NCI-H2227 treated with DMSO at 0.1 percent for 48 hours (cell line): ENCODE data around the gene POLR2J.

Experiments used
- DNase-seq: peaks from one replicate; lab custom pipeline; 2025; lab: John Stamatoyannopoulos, UW

The POLR2J gene

DNA sequence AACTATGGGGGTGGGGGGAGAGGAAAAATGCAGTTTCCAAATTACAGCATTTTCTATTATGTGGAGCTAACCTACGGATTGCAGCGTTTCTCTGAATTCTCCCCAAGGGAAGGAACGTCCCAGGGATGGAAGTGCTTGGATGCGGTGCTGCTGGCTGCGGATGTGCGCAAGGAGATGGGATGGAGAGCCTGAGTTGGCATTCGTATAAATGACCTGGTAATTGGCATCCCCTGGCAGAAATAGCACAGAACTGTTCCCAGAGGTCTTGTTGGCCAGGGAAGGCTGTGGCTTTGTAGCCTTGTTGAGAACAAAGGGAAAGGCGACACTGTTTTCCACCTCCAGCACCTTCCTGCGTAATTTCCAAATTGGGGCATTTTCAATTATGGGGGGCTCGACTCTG lies 42.6 kb downstream of the POLR2J start:
- no peak for DNase-seq

DNA sequence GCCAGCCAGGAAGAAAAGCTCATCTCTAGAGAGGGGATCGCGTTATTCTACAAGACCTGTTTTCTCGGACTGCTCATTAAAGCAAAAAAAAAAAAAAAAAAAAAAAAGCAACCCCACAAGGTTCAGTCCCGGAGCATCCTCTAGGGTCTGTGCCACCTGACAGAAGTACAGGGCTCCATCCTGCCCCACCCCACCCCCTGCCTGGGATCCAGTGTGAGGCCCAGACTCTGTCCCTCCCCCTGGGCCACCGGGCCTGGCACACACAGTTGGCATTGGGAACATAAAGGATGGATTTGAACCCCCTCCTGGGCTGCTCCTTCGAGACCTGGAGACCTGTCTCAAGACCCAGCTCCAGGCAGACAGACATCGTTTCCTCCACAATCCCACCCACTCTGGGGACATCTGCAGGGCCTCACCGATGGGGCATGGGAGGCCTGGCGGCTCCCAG lies 44.7 kb downstream of the POLR2J start:
- DNase-seq = peak; percentile 22

GRCh38 chr7:102433219-102434038 lies 45.3 kb downstream of the POLR2J start, which contains the start of gene ORAI2:
Gene ORAI2 (plus strand): TSS chr7:102433575. CDS start chr7:102438957, 5,382 bp downstream.
- DNase-seq = peak; percentile 45

DNA sequence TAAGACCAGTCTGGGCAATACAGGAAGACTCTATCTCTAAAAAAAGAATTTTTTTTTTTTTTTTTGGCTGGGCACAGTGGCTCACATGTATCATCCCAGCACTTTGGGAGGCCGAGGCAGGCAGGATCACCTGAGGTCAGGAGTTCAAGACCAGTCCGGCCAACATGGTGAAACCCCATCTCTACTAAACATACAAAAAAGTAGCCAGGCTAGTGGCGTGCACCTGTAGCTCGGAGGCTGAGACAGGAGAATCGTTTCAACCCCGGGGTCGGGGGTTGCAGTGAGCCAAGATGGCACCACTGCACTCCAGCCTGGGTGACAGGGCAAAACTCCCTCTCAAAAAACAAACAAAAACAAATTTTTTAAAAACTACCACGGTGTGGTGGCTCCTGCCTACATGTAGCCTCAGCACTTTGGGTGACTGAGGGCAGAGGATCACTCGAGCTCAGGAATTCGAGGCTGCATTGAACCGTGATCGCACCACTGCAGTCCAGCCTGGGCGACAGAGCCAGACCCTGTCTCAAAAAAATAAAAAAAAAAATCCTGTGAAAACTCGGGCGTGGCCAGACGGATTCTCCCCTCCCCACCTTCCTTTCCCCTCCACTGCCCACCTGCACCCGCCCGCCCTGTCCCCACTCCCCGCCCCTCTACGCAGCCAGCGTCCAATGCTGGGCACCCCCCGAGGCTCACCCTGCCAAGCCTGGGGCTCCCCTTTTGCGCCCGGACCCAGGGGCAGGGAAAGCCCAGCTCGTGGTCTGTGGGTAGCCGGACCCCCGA lies 46.1 kb downstream of the POLR2J start:
- peak; percentile 9 for DNase-seq

DNA sequence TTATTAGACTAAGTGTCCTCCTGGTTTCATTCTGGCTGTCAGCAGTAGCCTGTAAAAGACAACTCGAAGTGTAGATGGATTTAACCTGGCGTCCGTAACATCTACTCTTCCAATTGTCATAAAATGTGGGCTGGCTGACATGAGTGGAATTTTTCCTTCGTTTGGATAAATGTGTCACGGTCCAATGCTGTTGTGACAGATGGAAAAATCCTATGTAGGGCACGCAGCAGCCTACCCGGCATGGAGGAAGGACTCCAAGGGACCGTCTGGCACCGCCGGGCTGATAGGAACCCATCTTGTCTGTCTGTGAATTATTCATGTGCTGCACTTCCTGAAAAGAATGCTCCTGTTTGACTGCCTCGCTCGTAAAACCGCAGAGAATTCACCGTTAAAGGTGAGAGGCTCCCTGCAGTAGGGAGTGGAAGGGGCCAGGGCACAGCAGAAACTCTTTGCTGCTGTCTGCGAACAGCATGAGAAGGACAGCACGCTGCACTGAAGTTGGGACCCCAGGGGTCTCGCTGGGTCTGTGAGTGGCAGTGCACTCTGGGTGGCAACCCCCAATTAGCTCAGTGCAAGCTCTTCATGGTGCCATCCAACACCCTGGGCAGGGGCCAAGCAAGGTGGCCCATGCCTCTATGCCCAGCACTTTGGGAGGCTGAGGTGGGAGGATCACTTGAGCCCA lies 47.0 kb downstream of the POLR2J start:
- DNase-seq = no peak

- no peak for DNase-seq
Observed at GRCh38 chr7:102429141-102429899, 49.4 kb downstream of the POLR2J start.

GRCh38 chr7:102427019-102427405 lies 51.7 kb downstream of the POLR2J start:
- DNase-seq = no peak

GRCh38 chr7:102426268-102427018 lies 52.3 kb downstream of the POLR2J start:
- no peak for DNase-seq

- DNase-seq = no peak
Observed at GRCh38 chr7:102425639-102426267, 53.0 kb downstream of the POLR2J start.

DNA sequence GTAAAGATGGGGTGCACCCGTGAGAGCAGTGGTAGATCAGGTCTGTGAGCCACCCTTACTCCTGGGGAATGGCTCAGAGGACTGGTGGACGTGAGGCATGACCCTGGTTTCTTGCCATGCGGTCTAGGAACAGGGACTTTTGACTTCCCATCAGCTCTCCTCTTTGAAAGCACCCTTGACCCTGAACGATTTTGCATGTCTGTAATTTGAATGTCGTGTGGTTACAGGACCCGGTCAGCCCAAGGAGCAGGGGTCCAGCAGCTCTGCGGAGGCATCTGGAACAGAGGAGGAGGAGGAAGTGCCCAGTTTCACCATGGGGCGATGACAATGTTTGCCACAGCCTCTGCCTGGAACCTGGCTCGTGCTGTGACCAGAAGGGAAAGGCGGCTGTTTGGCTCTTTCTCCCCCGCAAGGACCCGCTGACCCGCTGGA lies 53.9 kb downstream of the POLR2J start:
- DNase-seq = no peak

DNA sequence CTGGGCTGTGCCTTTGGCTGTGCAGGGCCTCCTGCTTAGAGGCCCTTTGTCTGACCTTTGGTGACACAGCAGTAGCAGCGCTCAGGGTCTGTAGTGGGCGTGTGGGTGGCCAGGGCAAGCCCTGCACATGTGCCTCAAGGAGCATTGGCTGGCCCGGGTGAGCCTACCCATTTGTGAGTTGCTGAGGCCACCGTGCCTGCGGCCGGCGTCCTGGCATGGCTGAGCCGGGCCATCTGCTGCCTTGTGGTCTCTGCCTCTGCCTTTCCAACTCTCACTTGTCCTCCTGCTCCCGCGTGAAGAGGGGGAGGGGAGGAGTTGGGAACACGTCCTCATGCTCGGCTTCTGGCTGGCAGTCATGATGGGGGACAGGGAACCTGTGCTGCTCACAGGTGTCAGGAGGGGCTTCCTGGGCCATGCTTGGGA lies 54.6 kb downstream of the POLR2J start:
- no peak for DNase-seq
